KMS-11 (cell line): ENCODE results near the gene DENND2D.

Source experiments
- H2AFZ ChIP-seq: fragments of 200-600 bp; sonication (generic); 2 replicates; pipeline ENCODE4 v1.6.1; 2016; ENCODE audit warnings: antibody characterized with exemption, mixed run types, low read depth
- H3K27ac ChIP-seq: fragments of 200-600 bp; sonication (generic); 2 replicates; pipeline ENCODE4 v1.6.1; 2016; ENCODE audit warnings: mild to moderate bottlenecking, mixed run types
- H3K27me3 ChIP-seq: fragments of 200-600 bp; sonication (generic); 2 replicates; pipeline ENCODE4 v1.6.1; 2017; ENCODE audit warnings: mild to moderate bottlenecking, low read depth, mixed run types, moderate library complexity; ENCODE audit not compliant: insufficient read depth
- H3K36me3 ChIP-seq: fragments of 200-600 bp; sonication (generic); 2 replicates; pipeline ENCODE4 v1.6.1; 2017; ENCODE audit warnings: mild to moderate bottlenecking, mixed run types; ENCODE audit not compliant: insufficient read depth
- H3K4me1 ChIP-seq: fragments of 200-600 bp; sonication (generic); 2 replicates; pipeline ENCODE4 v1.6.1; 2016; ENCODE audit warnings: mild to moderate bottlenecking, low read depth, mixed run types; ENCODE audit not compliant: poor library complexity, severe bottlenecking
- H3K4me2 ChIP-seq: fragments of 200-600 bp; sonication (generic); 2 replicates; pipeline ENCODE4 v1.7.0; 2016; ENCODE audit warnings: mild to moderate bottlenecking, mixed run types
- H3K4me3 ChIP-seq: fragments of 200-600 bp; sonication (generic); IDR thresholded peaks from 2 replicates; pipeline ENCODE4 v1.6.1; 2017; ENCODE audit warnings: low read depth, low read length, mixed read lengths; ENCODE audit not compliant: insufficient read depth
- H3K79me2 ChIP-seq: fragments of 200-600 bp; sonication (generic); 2 replicates; pipeline ENCODE4 v1.6.1; 2016; ENCODE audit warnings: low read depth, mixed run types; ENCODE audit not compliant: insufficient read depth
- H3K9ac ChIP-seq: fragments of 200-600 bp; sonication (generic); 2 replicates; pipeline ENCODE4 v1.6.1; 2016; ENCODE audit warnings: mild to moderate bottlenecking, mixed run types
- H4K20me1 ChIP-seq: fragments of 200-600 bp; sonication (generic); 2 replicates; pipeline ENCODE4 v1.6.1; 2016; ENCODE audit warnings: mild to moderate bottlenecking, mixed run types; ENCODE audit not compliant: insufficient read depth
- CTCF ChIP-seq: fragments of 200-600 bp; sonication (generic); conservative IDR thresholded peaks from 2 replicates; pipeline ENCODE4 v1.6.1; 2017; ENCODE audit warnings: low read depth, mild to moderate bottlenecking, antibody characterized with exemption, low read length, moderate library complexity, mixed read lengths

Gene DENND2D

GRCh38 chr1:111212634-111213335 is 12.3 kb upstream of the DENND2D start:
- TF ChIP-seq CTCF, result no peak
- Histone ChIP-seq H3K27me3 (no peaks in the 10 kb centered on the region), H3K4me2 (no peak overlapping the region), H2AFZ (no peak overlapping the region), H4K20me1 (no peaks in the 10 kb centered on the region), H3K79me2 (no peaks in the 10 kb centered on the region), H3K36me3 (no peaks in the 10 kb centered on the region), H3K27ac (no peak overlapping the region), H3K9ac (no peak overlapping the region), H3K4me1 (peaks cover 16% of the 10 kb centered on the region), H3K4me3 (no peak overlapping the region)

- Histone ChIP-seq H2AFZ (no peak overlapping the region), H3K4me3 (no peak overlapping the region), H3K36me3 (no peaks in the 10 kb centered on the region), H3K9ac (no peak overlapping the region), H3K4me1 (peaks cover 16% of the 10 kb centered on the region), H4K20me1 (no peaks in the 10 kb centered on the region), H3K27me3 (no peaks in the 10 kb centered on the region), H3K79me2 (no peaks in the 10 kb centered on the region), H3K4me2 (no peak overlapping the region), H3K27ac (no peak overlapping the region)
- TF ChIP-seq CTCF, result no peak
Observed at GRCh38 chr1:111211921-111212320, 11.5 kb upstream of the DENND2D start.

- H4K20me1 ChIP-seq, result no peaks in the 10 kb centered on the region
- no peaks in the 10 kb centered on the region for H3K4me1 ChIP-seq
- H3K79me2 ChIP-seq, result no peaks in the 10 kb centered on the region
- TF ChIP-seq CTCF, result no peak
- no peak overlapping the region for H3K4me2 ChIP-seq
- H3K9ac ChIP-seq, result no peak overlapping the region
- no peak overlapping the region for H2AFZ ChIP-seq
- no peaks in the 10 kb centered on the region for H3K27me3 ChIP-seq
- no peaks in the 10 kb centered on the region for H3K36me3 ChIP-seq
- no peak overlapping the region for H3K4me3 ChIP-seq
- no peak overlapping the region for H3K27ac ChIP-seq
Observed at GRCh38 chr1:111209622-111210021, 9.2 kb upstream of the DENND2D start.

GRCh38 chr1:111208921-111209320 is 8.5 kb upstream of the DENND2D start:
- Histone ChIP-seq H4K20me1 (no peaks in the 10 kb centered on the region), H3K9ac (no peak overlapping the region), H3K4me1 (no peaks in the 10 kb centered on the region), H3K36me3 (no peaks in the 10 kb centered on the region), H2AFZ (no peak overlapping the region), H3K27me3 (no peaks in the 10 kb centered on the region), H3K79me2 (no peaks in the 10 kb centered on the region), H3K4me3 (no peak overlapping the region), H3K27ac (no peak overlapping the region), H3K4me2 (no peak overlapping the region)
- TF ChIP-seq CTCF, result no peak
